ENCODE measurements around the gene AGAP3. TPM values are rescaled to one million over a fixed set of nuclear protein-coding genes. Genes with fewer than 3 reads are reported as not detected.

The AGAP3 gene
- total RNA-seq, 1 experiment from 2014 or later, result 70.2 TPM

DNA sequence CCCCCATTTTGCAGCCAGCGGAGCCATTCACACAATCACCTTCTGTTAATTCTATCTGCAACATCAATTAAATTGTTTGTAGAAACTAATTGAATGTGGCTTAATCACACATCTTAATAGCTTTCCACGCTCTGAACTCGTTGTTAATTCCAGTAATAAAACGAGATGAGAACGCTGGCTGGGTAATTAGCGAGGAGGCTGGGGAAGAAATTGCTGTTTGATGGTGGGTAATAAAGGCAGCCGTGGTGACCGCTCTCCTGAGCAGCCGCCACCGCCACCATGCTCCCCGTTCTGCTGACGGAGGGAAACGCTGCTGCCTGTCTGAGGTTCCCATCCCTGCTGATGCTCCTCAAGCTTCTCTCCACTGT, 44.9 kb downstream of the AGAP3 start:
- H3K36me3 Mint-ChIP-seq (ENCODE audit: insufficient read depth, unreplicated experiment), result peaks cover 35% of the 10 kb centered on the region
- no peak overlapping the region for H3K4me3 Mint-ChIP-seq (ENCODE audit: unreplicated experiment)
- Histone ChIP-seq H3K36me3 (ENCODE audit: control insufficient read depth, insufficient read depth, low read length) (no peaks in the 10 kb centered on the region; the same call in 1 of the 2 replicates), H3K4me1 (no peaks in the 10 kb centered on the region), H3K27me3 (replicated peaks; ENCODE audit: control insufficient read depth, insufficient read depth, low read length) (no peaks in the 10 kb centered on the region), H3K9me3 (no peaks in the 10 kb centered on the region), H3K4me3 (ENCODE audit: low read depth, low read length) (no peak overlapping the region)
- TF ChIP-seq, protein P1, sequence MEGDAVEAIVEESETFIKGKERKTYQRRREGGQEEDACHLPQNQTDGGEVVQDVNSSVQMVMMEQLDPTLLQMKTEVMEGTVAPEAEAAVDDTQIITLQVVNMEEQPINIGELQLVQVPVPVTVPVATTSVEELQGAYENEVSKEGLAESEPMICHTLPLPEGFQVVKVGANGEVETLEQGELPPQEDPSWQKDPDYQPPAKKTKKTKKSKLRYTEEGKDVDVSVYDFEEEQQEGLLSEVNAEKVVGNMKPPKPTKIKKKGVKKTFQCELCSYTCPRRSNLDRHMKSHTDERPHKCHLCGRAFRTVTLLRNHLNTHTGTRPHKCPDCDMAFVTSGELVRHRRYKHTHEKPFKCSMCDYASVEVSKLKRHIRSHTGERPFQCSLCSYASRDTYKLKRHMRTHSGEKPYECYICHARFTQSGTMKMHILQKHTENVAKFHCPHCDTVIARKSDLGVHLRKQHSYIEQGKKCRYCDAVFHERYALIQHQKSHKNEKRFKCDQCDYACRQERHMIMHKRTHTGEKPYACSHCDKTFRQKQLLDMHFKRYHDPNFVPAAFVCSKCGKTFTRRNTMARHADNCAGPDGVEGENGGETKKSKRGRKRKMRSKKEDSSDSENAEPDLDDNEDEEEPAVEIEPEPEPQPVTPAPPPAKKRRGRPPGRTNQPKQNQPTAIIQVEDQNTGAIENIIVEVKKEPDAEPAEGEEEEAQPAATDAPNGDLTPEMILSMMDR (IDR thresholded peaks at IDR 0.05; ENCODE audit: insufficient read depth in 1 of 2, low read depth in 1 of 2, low read length in 1 of 2, severe bottlenecking in 1 of 2, unreplicated experiment in 1 of 2), result no peak
- H3K27me3 Mint-ChIP-seq (ENCODE audit: insufficient read depth, unreplicated experiment), result no peaks in the 10 kb centered on the region
- intact Hi-C loops (cut with micrococcal nuclease; ENCODE audit: unreplicated experiment), result no loop called here
- no peaks in the 10 kb centered on the region for H3K4me1 Mint-ChIP-seq (ENCODE audit: low read depth, unreplicated experiment)
- no peak overlapping the region for H3K27ac Mint-ChIP-seq (ENCODE audit: unreplicated experiment)
- BruUV-seq (replicated peaks), result no TSS peak
- ChIA-PET CTCF (no interaction called here), POLR2A (no interaction called here)
- no peak for DNase-seq
- H3K9me3 Mint-ChIP-seq (ENCODE audit: unreplicated experiment), result no peaks in the 10 kb centered on the region

DNA sequence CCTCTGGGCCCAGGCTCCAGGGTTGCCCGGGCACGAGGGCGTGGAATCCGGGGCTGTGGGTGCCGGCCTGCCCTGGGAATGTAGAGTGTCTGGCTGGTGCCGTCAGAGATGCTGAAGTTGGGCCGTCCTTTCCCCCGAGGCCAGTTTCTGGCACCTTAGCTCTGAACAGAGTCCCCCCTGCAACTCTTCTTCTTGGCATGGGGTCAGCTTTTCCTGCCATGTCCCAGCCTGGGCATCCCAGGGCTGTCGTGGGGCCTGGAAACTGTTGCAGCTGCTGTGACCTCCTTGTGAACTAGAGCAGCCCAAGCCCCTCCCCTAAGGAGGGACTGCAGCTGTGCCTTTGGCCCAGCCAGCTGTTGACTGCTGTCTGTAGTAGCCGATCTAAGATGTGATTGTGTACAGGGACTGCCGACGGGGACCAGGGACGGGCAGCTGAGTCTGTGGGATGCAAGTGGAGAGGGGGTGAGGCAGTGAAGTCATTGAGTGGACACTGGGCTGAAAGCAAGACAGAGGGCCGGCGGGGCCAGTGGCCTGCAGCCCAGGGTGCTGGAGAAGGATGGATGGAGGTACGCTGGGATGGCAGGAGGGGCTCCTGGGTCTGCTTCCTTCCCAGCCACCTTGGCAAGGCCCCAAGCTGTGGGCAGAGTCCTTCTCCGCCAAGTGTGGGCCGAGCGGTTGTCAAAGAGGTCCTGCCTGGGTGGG, 45.5 kb downstream of the AGAP3 start:
- H3K27ac Mint-ChIP-seq (ENCODE audit: unreplicated experiment), result no peak overlapping the region
- CTCF ChIA-PET, result no interaction called here

DNA sequence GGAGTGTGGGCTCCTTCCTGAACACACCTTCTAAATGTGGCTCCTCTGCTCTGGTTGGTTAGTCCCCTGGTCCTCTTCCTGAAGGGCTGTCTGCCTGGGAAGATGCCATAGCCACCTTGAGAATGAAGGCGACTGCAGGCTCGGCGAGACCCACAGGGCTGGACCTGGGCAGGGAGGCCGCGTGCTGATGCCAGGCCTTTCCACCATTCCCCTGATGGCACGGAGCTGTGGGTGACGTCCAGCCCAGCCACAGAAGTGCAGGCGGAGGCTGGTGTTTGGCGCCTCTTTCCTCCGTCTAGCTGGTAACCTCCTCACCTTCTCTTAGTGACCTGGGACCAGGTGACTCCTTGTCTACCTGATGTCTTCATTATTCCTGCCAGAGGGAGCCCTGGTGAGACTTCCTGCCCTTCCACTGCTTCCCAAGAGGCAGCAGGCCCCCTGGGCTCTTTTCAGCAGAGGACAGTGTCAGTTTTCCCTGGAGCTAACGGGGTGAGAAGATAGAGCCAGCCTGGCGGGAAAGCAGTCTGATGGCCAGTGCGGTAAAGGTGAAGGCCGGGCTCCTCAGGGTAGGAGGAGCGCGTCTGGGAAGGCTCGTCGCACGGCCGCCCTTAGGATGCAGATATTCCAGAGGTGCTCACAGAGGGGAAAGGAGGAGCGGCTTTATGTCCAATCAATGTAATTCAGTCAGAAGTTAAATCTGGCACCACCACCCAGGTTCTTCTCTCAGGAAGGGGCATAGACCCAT, 46.4 kb downstream of the AGAP3 start:
- no peaks in the 10 kb centered on the region for H3K27me3 ChIP-seq (replicated peaks; ENCODE audit: control insufficient read depth, insufficient read depth, low read length)
- no TSS peak for BruUV-seq (replicated peaks)
- no peaks in the 10 kb centered on the region for H3K27me3 Mint-ChIP-seq (ENCODE audit: insufficient read depth, unreplicated experiment)
- H3K9me3 Mint-ChIP-seq (ENCODE audit: unreplicated experiment), result no peaks in the 10 kb centered on the region
- no peak overlapping the region for H3K4me3 Mint-ChIP-seq (ENCODE audit: unreplicated experiment)
- TF ChIP-seq, protein P1 (IDR thresholded peaks at IDR 0.05; ENCODE audit: insufficient read depth in 1 of 2, low read depth in 1 of 2, low read length in 1 of 2, severe bottlenecking in 1 of 2, unreplicated experiment in 1 of 2), result no peak
- intact Hi-C loops (cut with micrococcal nuclease; ENCODE audit: unreplicated experiment), result no loop called here
- H3K4me1 ChIP-seq, result no peaks in the 10 kb centered on the region
- H3K27ac Mint-ChIP-seq (ENCODE audit: unreplicated experiment), result no peak overlapping the region
- H3K4me1 Mint-ChIP-seq (ENCODE audit: low read depth, unreplicated experiment), result no peaks in the 10 kb centered on the region
- peaks cover 35% of the 10 kb centered on the region for H3K36me3 Mint-ChIP-seq (ENCODE audit: insufficient read depth, unreplicated experiment)
- H3K36me3 ChIP-seq (ENCODE audit: control insufficient read depth, insufficient read depth, low read length), result no peaks in the 10 kb centered on the region; the same call in 1 of the 2 replicates
- DNase-seq, result no peak
- ChIA-PET POLR2A (no interaction called here), CTCF (no interaction called here)
- no peak overlapping the region for H3K4me3 ChIP-seq (ENCODE audit: low read depth, low read length)
- H3K9me3 ChIP-seq, result no peaks in the 10 kb centered on the region

More for the DNA sequence above, 45.5 kb downstream of the AGAP3 start:
- no peak for DNase-seq
- Mint-ChIP-seq H3K9me3 (ENCODE audit: unreplicated experiment) (no peaks in the 10 kb centered on the region), H3K4me3 (ENCODE audit: unreplicated experiment) (no peak overlapping the region), H3K27me3 (ENCODE audit: insufficient read depth, unreplicated experiment) (no peaks in the 10 kb centered on the region), H3K4me1 (ENCODE audit: low read depth, unreplicated experiment) (no peaks in the 10 kb centered on the region), H3K36me3 (ENCODE audit: insufficient read depth, unreplicated experiment) (peaks cover 35% of the 10 kb centered on the region)
- intact Hi-C loops (cut with micrococcal nuclease; ENCODE audit: unreplicated experiment), result no loop called here
- TF ChIP-seq, protein P1 (IDR thresholded peaks at IDR 0.05; ENCODE audit: insufficient read depth in 1 of 2, low read depth in 1 of 2, low read length in 1 of 2, severe bottlenecking in 1 of 2, unreplicated experiment in 1 of 2), result no peak
- no peaks in the 10 kb centered on the region for H3K9me3 ChIP-seq
- H3K36me3 ChIP-seq (ENCODE audit: control insufficient read depth, insufficient read depth, low read length), result no peaks in the 10 kb centered on the region; the same call in 1 of the 2 replicates
- H3K4me3 ChIP-seq (ENCODE audit: low read depth, low read length), result no peak overlapping the region
- no peaks in the 10 kb centered on the region for H3K4me1 ChIP-seq
- H3K27me3 ChIP-seq (replicated peaks; ENCODE audit: control insufficient read depth, insufficient read depth, low read length), result no peaks in the 10 kb centered on the region
- POLR2A ChIA-PET, result no interaction called here
- BruUV-seq (replicated peaks), result no TSS peak

All from Caco-2 (cell line).